ENCODE results near the gene CHST1.

The CHST1 gene

DNA sequence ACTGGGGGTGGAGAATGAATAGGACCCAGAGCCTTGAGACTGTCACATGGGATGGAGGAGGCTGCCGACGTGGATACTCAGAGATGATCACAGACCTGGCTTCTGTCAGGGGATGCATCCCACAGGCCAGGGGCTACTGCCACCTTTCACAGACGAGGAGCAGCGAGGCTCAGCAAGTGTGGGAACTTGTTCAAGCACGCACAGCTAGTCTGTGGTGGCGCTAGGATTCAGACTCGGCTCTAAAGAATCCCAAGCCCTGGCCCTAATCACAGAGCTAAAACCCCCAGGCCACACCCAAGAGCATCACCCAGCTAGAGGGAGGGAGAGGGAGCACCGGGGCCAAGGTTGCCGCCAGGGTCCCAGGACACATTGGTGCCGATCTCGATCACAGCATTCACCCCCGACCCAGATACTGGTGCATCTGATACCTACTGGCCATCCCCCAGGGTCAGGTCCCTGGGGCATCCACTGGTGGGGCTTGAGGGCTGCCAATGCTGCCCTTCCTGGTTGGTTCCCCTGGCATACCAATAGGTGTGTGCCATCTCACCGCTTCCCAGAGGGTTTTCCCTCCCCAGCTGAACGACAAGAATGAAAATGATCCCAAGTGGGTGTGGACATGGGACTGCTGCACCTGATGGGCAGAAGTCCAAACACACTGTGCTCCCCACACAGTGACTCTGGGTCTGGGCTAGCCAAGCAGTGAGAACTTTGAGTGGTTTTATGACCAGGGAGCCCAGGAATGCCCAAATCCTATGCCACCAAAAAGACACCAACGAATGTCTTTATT, 6.2 kb downstream of the CHST1 start:
- DNase-seq = no peak

GRCh38 chr11:45658292-45658991, 7.0 kb downstream of the CHST1 start:
- no peak for DNase-seq

DNA sequence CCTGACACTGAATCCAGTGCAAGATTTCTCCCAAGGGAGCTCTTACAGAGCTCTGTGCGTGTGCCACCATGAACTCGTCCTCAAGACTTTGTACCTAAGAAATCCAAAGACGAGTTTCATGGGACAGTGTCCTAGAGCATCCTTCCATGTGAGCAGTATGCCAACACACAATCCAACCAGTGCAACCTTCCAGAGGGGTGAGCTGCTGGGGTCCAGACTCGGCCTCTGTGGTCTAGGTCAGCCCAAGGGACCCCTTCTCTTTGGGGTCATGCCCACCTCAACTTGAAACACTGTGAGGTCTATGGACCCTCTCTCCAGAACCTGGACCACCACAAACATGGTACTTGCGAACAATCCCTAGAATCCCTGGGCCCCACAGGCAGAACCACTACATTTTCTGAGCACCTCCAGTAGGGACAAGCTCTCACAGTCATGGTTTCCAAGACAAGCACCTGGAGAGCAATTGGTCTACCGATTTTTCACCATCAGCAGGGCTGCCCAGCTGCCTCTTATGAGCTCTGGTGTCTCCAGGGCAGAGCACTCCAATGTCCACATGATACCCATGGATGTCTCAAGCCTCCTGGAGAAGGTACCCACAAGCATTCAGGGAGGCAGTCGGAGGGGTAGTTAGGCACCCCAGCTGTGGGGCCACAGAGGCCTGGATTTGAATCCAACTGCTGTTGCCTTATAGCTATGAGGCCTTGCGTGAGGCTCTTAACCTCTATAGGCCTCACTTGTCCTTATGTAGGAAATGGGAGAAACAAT, 7.7 kb downstream of the CHST1 start:
- no peak for DNase-seq

- DNase-seq = no peak
Observed at GRCh38 chr11:45655831-45656230, 9.6 kb downstream of the CHST1 start.

- DNase-seq = peak; percentile 45
Observed at GRCh38 chr11:45655347-45655756, 10.1 kb downstream of the CHST1 start.

- DNase-seq = no peak
Observed at GRCh38 chr11:45655012-45655283, 10.5 kb downstream of the CHST1 start.

DNA sequence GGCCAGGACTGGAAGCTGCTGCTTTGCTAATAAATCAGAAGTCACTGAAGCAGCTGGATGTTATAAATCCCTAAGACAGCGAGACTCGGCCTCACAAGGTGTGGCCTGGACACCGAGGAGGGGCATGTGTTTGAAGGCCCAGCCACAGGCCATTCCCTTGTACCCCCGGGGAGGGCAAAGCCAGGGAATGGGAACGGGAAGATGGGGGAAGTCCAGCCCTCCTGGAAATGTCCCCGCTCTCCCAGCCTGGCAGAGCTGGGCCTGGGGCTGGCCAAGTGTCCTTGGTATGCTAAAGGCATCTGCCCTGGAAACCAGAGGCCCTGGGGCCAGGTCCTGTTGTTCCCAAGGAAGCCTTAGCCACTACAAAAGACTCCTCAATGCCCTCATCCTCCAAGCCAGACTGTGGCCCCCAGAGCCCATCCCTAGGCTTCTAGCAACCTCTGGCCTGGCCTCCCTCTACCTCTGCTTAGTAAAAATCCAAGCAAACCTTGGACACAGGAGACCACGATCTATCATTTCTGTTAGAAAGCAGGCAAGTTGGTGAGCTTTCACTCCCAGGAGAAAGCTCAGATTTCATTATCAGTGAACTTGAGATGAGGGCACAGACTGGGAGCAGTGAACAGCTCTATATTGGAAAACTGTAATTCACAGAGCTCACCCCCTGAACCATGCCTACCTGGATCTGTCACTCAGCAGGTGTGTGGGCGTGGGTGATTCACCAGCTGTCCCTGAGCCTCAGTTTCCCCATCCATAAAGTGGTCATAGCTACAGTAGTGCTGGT, 11.0 kb downstream of the CHST1 start:
- no peak for DNase-seq

DNA sequence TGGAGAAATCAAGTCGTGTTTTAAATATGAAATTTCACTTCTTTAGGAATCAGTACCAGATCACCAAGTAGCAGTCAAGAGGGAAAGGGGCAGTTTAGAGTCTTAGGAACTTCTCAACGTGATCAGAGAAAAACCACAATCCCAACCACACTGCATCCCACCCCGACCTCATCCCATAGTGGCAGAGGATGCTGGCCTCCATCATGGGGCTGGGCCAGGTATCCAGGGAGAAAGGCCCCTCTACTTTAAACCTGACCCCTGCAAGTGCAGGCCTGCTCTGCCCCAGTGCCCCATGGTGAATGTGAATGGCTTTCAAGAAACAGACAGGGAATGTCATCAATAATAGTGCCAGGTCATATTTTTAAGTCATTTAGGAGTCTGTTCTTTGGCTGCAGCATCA, 12.1 kb downstream of the CHST1 start:
- no peak for DNase-seq

GRCh38 chr11:45652781-45653180, 12.6 kb downstream of the CHST1 start:
- no peak for DNase-seq

DNA sequence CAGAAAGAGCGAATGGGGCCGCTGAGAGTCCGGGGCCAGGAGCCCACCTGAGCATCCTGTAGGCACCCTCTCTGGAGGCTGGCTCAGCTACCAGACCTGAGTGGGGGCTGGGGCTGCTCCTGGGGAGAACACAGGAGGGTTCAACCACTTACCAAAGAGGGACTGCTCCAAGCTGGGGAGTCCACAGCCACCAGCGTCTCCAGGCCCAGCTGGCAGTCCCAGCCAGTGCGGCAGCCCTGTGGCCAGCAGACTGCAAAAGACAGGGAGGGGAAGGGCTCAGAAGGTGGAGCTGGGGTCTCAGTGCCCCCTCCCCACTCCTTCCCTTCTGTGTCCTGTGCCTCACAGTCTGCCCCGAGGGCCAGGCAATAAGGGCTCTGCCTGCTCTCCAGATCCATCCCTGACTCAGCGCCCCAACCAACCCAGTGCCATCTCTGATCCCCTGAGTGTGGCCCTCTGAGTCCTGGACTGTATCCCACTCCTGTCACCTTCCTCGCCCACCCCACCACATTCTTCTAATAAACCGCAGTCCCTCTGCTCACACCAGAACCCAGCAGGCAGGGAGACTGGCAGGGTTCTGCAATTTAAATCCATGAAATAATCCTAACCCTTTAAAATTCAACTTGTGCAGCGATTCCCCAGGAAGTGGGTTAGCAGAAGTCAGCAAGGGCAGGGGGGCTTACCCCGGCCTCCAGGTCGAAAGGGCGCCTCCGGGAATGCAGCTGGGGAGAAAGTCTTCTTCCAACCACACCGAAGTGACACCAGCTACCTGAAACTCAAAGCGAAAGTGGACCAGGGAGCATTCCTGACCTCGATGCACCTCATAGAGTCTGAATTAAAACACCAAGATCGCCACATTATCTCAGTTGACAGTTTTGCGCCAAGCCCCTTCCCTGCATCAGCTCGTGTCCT, 13.3 kb downstream of the CHST1 start:
- DNase-seq = no peak

DNA sequence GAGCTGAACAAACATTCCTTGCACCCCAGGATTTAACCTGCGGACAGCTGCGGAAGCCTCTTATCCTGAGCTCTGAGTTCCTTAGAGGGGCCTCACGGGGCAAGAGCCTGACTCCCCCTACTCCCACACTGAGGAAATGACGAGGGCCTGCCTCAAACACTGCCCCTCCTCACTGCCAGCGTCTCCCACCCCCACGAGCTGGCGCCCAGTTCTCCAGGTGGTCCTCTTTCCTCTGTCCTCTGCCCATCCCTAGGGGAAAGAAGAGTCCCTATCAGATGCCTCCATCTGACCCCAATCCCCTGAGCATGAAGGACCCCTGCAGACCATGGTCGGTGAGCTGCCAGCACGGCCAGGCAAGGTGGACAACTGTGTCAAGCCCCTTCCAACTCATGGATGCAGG, 14.3 kb downstream of the CHST1 start:
- DNase-seq = no peak

DNA sequence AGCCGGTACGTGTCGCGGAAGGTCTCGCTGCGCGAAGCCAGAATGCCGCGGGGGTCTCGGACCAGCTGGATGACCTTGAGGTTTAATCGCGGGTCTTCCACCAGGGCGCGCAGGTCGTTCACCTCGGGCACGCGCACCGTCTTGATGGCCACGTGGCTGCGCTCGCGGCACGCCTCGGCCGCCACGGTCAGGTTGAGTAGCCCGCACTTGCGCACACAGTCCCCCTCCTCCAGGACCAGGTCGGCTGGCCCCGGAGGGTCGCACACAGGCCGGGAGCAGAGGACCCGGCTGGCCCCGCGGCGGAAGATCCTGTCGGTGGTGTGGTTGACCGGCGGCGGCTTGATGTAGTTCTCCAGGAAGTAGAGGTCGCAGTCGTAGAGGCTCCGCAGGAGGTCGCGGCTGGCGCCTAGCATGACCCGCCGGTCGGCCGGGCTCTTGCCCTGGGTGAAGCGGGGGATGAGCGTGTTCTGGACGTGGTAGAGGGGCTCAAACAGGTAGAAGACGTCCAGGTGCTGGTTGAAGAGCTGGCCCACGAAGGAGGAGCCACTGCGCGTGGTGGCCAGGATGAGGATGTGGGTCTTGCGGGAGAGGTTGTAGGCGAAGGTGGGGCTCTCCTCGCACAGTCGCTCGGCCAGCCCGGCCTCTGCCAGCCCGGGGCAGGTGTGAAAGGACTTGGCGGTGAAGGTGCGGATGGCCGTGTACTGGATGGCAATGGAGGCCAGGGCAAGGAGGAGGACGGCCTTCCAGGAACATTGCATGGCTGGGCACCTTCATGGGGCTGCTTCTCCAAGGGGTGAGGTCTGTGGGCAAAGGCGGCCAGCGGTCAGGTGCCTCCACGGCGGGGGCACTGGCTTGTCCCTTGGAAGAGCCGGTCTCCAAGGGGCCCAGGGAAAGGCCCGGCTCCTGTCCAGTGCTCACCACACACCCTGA, 15.0 kb downstream of the CHST1 start:
- no peak for DNase-seq

DNA sequence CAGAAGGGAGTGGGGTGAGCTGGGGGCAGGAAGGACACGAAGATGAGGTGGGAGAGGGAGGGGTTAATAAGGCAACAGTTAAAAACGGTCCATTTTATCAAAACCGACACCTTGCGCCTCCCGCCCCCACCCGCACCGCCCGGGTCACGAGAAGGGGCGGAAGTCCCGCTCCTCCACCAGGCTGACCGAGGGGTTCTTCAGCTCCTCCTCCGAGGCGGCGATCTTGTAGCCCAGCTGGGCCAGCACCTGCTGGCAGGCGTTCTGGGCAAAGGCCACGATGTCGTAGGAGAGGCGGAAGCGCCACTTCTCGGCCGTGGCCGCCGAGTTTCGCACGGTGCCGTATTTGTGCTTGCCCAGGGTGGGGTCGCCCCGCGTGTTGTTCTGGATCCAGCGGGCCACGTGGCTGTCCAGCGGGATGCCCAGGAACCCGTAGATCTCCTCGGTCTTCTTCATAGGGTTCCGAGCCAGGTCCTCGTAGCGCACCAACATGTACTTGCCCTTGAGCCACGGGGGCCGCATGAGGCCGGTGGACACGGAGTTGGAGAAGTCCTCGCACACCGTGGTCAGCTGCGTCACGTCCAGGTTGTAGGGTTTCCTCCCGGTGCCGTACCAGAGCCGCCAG, 15.8 kb downstream of the CHST1 start:
- no peak for DNase-seq

GRCh38 chr11:45648931-45649330, 16.5 kb downstream of the CHST1 start:
- DNase-seq = no peak

DNA sequence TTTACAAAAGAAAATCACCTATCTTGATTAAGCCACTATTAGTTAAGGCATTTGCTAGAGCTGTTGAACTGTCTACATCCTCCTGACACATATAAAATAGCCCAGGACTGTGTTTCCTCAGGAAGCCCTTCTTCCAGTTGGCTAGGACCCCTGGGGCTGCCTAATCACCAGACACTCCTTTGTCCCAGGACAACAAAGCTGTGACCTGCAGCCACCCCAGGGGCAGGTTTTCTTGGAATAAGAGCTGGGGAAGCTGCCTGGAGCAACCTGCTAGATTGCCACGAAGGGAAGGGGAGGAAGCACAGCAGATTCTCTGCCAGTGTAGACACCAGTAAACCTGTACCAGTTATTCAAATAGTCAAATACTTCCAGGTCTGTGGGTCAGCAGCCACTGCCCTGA, 17.6 kb downstream of the CHST1 start:
- no peak for DNase-seq

GRCh38 chr11:45647329-45647728, 18.1 kb downstream of the CHST1 start:
- no peak for DNase-seq

DNA sequence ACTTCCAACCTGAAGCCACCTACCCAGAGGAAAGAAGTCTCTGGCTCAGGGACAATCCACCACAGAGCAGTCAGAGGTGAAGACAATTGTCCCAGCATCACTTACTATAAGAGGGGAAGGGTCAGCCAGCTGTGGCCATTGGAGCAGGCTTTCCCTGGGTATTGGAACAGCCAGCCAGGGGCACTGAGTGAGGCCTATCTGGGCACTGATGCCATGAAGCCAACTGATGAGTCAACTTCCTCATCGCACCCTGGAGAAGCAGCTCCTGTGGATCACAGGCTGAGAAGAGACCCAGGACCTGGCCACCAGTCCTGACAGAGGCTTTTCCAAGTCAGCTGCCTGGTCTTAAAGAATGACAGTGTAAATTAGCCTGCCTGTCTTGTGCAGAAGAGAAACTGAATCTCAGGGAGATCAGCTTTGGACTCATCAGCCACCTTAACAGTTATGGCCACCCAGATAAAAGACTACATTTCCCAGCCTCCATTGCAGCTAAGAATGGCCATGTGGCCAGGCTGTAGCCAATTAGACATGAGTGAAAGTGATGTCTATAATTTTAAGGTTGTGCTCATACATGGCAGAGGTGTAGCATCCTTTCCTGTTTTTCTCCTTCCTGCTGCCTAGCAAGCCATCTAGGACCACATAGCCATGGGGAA, 19.0 kb downstream of the CHST1 start:
- DNase-seq = peak; percentile 49

DNA sequence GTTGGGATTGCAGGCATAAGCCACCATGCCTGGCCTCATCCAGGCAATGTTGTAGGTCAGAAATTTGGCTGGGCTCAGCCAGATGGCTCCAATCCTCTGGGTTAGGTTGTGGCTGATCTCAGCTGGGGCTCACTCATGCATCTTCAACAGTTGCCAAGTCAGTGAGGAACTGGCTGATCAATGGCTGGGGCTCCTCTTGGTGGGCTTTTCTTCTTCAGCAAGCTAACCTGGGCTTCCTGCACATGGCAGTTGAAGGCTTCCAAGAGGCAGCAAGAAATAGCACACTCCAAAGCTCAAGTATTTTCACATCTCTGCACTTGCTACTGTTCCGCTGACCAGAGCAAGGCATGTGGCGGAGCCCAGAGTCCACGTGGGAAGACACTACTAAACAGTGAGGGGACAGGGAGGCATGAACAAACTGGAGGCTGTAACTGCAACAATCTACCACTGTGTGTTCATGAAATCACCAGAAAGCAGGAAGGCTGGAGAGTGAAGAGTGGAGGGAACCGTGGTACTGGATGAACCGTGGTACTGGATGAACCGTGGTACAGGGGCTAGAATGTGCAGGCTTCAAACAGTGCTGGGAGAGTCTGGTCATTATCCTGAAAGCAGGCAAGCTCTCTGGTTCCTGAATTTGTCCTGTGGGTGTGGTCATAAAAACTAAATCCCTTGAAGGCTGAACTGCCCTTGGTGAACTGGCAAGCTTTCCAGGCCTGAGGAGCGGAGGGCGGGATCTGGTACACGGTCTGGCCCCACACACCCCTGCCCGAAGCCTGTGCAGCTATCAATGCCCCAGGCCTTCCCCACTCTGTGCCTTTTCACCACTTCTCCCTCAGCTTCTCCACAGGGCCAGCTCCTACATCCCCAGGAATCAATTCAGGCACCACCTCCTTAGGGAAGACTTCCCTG, 20.2 kb downstream of the CHST1 start:
- DNase-seq = no peak
